PC-3 (cell line): ENCODE results near the gene MCU.

ENCODE experiments used
- CTCF ChIP-seq: fragments of 300-600 bp; sonication (generic); conservative IDR thresholded peaks from 2 replicates; pipeline ENCODE4 v1.5.1; 2017; ENCODE audit warnings: antibody characterized with exemption, low read depth, mild to moderate bottlenecking, low read length
- EZH2phosphoT487 ChIP-seq: fragments of 300-600 bp; sonication (generic); IDR thresholded peaks from 2 replicates; pipeline ENCODE4 v1.6.1; 2018; ENCODE audit warnings: mild to moderate bottlenecking, antibody characterized with exemption, low read length, borderline replicate concordance

GRCh38 chr10:72812415-72812752 is 120.4 kb downstream of the MCU start:
- TF ChIP-seq CTCF (no peak), EZH2phosphoT487 (no peak)
